Activated CD8-positive, alpha-beta memory T cell treated with anti-CD3 and anti-CD28 coated beads for 36 hours (primary cell): ENCODE data around the gene ANKRD34A. TPM values are rescaled to one million over a fixed set of nuclear protein-coding genes. Genes with fewer than 3 reads are reported as not detected.

Experiments used
- CTCF ChIA-PET: fragments of 350-600 bp; sonication (Branson Sonifier 250); formaldehyde crosslinking; loops from one replicate; lab custom pipeline; 2021; ENCODE audit warnings: antibody characterized with exemption; lab: Charles Lee
- POLR2A ChIA-PET: fragments of 350-600 bp; sonication (Branson Sonifier 250); formaldehyde crosslinking; loops from one replicate; lab custom pipeline; 2021; ENCODE audit warnings: antibody characterized with exemption; lab: Charles Lee
- total RNA-seq, 2 experiments: library from RNA; stranded (reverse); gene quantifications; one replicate each; pipeline ENCODE4 v1.2.3, GENCODE V29; 2021

The ANKRD34A gene
- total RNA-seq, 2 experiments from 2014 or later, result 10.0 to 13.2 TPM

DNA sequence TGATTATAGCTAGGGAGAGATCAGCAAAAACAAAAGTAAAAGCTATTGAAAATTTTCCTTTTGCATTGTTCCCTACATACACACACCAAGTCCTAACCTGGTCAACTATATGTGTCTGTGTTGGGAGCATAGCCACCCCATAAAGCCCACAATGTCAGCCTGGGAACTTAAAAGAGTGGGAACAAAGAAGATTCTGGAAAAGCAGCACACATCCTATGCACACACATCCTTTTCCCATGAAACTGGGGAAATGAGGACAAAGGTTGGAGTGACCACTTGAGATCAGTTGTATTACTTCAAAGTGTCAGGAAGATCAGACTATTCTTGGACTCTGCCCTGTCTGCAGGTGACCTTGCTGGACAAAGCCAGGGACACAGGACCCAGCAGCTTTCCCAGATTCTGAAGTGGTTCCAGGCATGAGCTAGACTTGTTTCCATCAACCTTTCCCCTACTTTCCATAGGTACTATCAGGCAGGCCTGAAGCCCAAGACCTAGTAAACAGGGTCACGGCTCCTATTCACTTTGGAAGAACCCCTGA lies 16.2 kb upstream of the ANKRD34A start:
- ChIA-PET CTCF (interaction anchor here (1.1 to 8.7 kb wide), 8 partner anchors 8 to 135 kb away, joined by 3 to 161 read pairs (median 28); partner anchors contain the start of genes ANKRD34A, NUDT17, POLR3GL and TXNIP), POLR2A (interaction anchor here (0.6 to 3.7 kb wide), 9 partner anchors 8 to 123 kb away, joined by 3 to 28 read pairs (median 6); partner anchors contain the start of genes ANKRD34A, POLR3GL and TXNIP)

DNA sequence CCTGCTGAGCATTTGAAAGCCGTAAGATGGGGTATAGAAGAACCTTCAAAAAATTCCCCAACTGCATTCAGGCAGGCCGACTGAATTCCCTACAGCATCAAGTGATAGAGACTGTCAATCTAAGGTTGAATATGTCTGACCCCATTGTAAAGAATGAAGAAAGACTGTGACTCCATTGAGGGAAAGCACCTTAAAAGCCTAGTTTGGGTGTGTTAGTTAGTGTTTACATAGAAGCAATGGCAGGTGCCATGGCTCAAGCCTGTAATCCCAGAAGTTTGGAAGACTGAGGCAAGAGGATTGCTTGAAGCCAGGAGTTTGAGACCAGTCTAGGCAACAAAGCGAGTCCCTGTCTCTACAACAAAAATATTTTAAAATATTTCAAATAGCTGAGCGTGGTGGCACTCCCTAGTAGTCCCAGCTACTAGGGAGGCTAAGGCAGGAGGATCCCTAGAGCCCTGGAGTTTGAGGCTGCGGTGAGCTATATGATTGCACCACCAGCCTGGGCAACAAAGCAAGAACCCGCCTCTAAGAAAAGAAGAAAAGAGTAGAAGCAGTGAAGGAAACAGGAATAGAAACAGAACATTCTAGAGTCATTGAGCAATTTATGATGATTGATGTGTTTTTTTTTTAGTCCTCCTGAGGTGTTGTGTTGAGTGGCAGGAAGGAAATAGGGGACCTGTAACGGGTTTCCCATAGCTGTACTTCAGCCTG lies 15.5 kb upstream of the ANKRD34A start:
- ChIA-PET CTCF (interaction anchor here (1.1 to 8.7 kb wide), 10 partner anchors 9 to 134 kb away, joined by 3 to 161 read pairs (median 18); partner anchors contain the start of genes ANKRD34A, NUDT17, POLR3GL and TXNIP), POLR2A (interaction anchor here (0.6 to 3.7 kb wide), 12 partner anchors 9 to 122 kb away, joined by 3 to 28 read pairs (median 6); partner anchors contain the start of genes ANKRD34A, POLR3GL and TXNIP)

DNA sequence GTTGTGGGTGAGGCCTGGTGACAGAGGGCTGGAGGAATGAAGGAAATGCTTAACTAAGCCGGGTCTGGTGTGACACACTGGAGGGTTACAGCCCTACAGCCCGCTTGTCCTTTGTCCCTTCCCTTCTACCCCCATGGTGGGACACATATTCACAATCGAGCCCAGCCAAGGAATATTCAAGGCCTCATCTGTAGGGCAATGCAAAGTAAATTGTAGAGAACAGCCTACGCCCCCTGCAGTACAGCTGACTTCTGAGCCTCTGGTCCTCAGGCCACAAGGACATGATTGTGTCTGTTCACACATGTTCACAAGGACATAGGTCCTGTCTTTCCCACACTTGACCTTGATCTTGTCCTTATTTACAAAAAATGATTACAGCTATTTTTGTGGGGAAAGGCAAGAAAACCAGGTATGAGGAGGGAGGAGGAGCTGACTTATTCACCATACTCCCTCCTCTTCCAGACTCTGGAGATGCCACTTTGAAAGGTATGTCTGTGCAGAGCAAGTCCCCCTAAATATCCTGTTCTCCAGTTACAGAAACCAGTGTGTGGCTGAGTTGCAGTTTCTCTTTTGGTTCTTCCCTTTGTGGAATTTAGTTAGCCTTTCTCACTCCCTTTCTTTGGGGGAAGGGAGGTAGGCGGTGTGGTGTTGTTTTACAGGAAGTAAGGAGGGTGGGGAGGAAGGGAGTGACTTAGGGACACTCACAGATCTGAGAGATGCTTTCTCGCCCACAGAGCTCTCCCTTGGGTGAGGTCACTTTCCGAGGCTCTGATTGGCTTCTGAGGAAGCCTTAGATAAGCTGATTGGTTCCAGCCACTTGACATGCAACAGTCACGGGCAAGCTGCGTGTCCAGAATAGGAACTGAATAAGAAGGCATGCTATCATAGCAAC lies 14.7 kb upstream of the ANKRD34A start:
- ChIA-PET POLR2A (interaction anchor here (1.0 to 3.7 kb wide), 12 partner anchors 10 to 121 kb away, joined by 3 to 28 read pairs (median 6); partner anchors contain the start of genes ANKRD34A, POLR3GL and TXNIP), CTCF (interaction anchor here (1.1 to 8.7 kb wide), 14 partner anchors 8 to 134 kb away, joined by 3 to 161 read pairs (median 10); partner anchors contain the start of genes ANKRD34A, NUDT17, PEX11B and POLR3GL)

DNA sequence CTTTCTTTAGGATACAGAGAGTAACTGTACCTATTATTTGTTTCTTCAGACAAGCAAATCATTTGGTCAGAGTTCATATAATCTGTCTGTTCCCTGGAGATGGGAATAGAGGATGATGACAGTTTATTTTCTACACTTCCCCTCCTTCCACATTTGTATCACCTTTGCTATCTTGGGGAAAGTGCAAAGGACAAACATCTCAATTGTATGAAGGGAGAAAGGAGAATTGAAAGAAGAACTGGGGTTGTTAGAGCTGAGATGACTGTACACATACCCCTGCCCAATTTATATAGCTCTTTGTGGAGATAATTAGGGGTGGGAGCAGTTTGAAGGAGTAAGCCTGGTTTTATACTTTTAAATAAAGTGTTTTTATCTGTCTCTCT lies 14.1 kb upstream of the ANKRD34A start:
- POLR2A ChIA-PET, result interaction anchor here (1.0 to 3.7 kb wide), 8 partner anchors 14 to 73 kb away, joined by 3 to 28 read pairs (median 6); partner anchors contain the start of gene TXNIP
- CTCF ChIA-PET, result interaction anchor here (1.1 to 8.7 kb wide), 16 partner anchors 9 to 133 kb away, joined by 4 to 161 read pairs (median 9); partner anchors contain the start of genes ANKRD34A, LIX1L, NUDT17 and PEX11B

DNA sequence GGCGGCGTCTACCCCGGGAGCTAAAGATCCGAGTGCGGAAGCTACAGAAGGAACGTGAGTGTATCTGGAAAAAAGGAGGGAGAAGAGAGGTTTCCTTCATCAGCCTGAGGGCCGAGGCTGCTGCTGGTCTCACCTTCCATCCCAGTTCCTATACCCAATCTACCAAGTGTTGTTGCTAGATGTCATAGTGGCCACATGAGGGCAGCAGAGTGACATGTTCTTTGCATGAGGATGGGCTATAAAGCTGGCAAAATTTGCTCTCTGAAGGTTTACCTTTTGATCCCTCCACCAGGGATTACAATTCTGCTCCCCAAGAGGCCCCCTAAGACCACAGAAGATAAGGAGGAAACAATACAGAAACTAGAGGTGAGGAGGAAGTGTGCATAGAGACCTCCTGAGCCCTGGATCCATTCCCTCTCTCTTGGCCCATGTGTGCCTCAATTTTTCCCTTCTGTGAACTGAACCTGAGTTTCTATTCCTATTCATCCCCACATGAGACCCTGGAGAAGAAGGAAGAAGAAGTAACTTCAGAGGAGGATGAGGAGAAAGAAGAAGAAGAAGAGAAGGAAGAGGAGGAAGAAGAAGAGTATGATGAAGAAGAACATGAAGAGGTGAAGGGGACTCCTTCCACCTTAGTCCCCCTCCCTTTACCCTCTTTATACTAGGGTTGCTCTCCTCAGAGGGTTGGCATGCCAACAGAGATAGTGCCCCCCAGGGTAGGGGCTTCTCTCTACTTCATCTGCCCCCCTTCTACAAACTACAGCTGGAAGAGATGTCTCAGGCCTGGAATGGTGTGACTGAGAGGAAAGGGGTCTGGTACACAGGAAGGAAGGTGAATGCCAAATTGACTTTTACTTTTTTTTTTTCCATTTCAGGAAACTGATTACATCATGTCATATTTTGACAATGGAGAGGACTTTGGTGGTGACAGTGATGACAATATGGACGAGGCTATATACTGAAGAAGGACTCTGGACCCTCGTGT lies 13.4 kb upstream of the ANKRD34A start:
- ChIA-PET POLR2A (interaction anchor here (0.5 to 3.7 kb wide), 8 partner anchors 15 to 74 kb away, joined by 3 to 28 read pairs (median 6); partner anchors contain the start of gene TXNIP), CTCF (interaction anchor here (0.7 to 8.7 kb wide), 22 partner anchors 9 to 149 kb away, joined by 3 to 161 read pairs (median 6); partner anchors contain the start of genes ANKRD34A, LIX1L, NUDT17 and PEX11B)

DNA sequence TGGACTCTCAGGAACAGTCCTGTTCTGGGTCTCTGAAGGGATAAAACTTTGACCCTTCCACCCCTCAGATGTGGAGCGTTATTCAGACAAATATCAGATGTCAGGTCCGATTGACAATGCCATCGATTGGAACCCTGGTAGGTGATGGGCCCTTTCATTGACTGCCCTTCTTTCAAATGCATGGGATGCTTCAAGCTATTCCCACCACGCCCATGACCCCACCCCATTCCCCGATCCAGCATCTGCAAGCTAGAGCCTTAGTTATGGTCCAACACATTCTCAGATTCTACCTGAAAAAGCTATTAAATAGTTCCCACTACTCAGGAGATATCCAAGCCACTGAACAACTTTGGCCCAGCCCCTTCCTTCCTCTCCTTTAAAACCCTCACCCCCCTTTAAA lies 12.6 kb upstream of the ANKRD34A start:
- POLR2A ChIA-PET, result interaction anchor here (0.5 to 1.0 kb wide), 2 partner anchors 29 to 30 kb away, joined by 3 to 4 read pairs; no protein-coding TSS in a partner anchor
- CTCF ChIA-PET, result interaction anchor here (0.7 to 8.7 kb wide), 18 partner anchors 12 to 149 kb away, joined by 3 to 161 read pairs (median 8); partner anchors contain the start of genes ANKRD34A, LIX1L, PIAS3 and POLR3GL

DNA sequence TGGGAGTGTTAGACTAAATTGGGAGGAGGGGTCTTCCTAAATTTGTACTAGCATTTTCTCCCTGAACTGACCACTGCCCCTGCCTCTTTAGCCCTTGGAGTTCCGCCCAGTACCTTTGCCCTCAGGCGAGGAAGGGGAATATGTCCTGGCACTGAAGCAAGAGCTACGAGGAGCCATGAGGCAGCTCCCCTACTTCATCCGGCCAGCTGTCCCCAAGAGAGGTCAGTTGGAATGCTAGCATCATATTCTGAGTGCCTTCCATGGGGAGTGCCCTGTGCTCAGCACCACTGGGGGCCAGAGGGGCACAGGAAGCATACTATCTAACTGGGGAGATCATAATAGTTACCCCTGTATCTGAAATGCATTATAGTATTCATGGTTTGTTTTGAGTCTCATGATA lies 10.8 kb upstream of the ANKRD34A start:
- ChIA-PET CTCF (interaction anchor here (8.7 kb wide), 1 partner anchor 35 kb away, joined by 161 read pairs; no protein-coding TSS in a partner anchor), POLR2A (no interaction called here)

DNA sequence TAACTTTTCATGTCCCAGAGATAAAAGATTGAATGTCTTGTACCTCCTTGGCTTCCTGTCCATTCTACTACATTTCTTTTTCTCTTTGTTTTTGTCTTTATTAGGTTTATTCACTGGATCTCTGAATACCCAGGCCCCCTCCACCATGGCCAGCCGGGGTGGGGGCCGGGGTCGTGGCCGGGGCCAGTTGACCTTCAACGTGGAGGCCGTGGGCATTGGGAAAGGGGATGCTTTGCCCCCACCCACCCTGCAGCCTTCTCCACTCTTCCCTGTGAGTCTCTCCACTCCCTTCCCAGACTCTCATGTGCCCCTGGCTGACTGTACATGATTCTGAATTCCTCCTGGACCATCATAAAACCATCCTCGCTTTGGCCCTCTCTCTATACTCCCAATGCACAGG lies 10.3 kb upstream of the ANKRD34A start:
- CTCF ChIA-PET, result interaction anchor here (8.7 kb wide), 1 partner anchor 35 kb away, joined by 161 read pairs; no protein-coding TSS in a partner anchor
- POLR2A ChIA-PET, result no interaction called here

DNA sequence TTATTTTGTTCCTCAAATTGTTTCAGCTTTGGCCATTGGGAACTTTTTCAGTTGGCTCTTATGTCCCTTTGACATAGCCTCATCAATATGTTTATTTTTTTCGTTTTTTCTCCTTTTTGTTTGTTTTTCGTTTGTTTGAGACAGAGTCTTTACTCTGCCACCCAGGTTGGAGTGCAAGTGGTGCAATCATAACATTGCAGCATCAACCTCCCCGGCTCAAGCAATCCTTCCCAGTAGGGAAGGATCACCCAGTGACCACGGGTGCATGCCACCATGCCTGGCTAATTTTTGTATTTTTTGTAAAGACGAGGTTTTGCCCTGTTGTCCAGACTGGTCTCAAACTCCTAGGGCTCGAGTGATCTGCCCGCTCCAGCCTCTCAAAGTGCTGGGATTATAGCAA lies 8.2 kb upstream of the ANKRD34A start:
- POLR2A ChIA-PET, result no interaction called here

DNA sequence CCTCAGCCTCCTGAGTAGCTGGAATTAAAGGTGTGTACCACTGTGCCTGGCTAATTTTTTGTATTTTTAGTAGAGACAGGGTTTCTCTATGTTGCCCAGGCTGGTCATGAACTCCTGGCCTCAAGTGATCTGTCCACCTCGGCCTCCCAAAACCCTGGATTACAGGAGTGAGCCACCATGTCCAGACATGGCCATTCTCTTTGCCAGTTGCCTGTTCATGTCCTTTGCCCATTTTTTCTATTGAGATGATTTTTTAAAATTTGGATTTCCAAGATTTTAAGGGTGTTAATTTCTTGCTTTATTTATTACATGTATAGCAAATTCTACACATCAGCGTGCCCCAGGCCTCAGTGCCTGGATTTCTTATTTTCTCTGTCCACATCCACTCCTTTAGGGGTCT lies 2.9 kb upstream of the ANKRD34A start:
- ChIA-PET POLR2A (interaction anchor here (0.5 to 0.7 kb wide), 2 partner anchors 70 to 122 kb away, joined by 3 read pairs; partner anchors contain the start of gene NUDT17), CTCF (interaction anchor here (1.3 to 7.0 kb wide), 2 partner anchors 11 to 65 kb away, joined by 3 to 47 read pairs; no protein-coding TSS in a partner anchor)

More for the DNA sequence above, 8.2 kb upstream of the ANKRD34A start:
- CTCF ChIA-PET, result interaction anchor here (0.7 to 1.5 kb wide), 3 partner anchors 34 to 39 kb away, joined by 3 to 4 read pairs (median 3); no protein-coding TSS in a partner anchor

DNA sequence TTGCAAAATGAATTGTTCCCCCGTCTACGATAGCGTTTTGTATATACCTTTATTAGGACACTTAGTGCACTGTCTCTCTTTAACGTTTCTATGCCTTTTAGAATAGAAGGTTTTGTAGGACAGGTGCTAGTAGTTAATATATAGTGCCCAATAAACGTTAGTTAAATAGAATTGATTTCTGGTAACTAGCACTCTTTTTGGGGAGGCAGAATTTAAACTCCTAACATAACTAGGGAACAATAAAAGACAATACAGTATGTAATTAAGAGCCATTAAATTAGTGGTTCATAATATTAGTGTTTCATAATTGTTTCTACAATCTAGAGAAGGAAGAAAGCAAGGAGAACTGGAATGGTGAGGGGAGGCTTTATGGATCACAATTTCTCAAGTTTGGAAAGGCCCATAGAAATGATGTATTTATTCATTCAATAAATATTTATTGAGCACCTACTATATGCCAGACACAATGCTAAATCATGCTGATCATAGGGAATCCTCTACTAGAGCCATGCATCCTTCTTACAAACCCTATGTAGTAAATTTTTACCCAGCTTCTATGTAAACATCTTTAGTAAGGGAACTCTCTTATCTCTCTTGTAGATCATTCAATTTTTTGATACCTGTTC lies 857 bp upstream of the ANKRD34A start:
- ChIA-PET CTCF (interaction anchor here (1.2 to 7.0 kb wide), 5 partner anchors 13 to 47 kb away, joined by 3 to 47 read pairs (median 4); partner anchors contain the start of gene RBM8A), POLR2A (interaction anchor here (0.6 to 2.8 kb wide), 9 partner anchors 15 to 87 kb away, joined by 3 to 33 read pairs (median 4); partner anchors contain the start of gene RBM8A)

DNA sequence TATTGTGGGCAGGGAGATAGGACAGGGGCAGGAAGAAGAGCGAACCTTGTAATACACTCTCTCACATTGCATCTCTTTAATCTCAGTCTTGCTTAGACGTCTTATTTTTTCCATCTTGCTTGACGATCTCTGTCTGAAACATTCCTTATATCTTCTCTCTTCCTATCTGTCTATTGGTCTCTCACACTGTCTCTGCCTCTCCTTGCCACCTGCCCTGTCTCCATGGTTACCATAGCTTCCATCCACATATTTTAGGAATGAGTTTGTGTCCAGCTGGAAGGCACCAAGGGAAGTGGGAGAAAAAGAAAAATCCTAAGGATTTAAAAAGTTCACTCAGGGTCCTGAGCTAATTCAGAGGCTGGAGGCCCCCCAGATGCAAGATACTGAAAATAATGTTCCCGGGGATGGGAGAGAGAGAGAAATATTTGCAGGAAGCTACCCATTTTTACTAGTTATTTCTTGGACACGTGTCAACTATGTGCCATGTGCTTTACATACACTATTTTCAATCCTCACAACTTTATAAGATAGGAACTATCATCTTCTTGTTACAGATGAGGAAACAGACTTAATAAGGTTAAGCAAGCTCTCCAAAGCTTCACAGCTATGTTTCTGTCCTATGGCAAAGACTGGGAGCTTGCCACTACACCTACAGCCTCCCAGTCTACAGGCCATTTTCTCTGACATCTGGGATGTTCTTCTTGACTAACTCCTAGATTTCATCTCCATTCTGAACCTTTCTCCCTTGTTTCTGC lies 933 bp downstream of the ANKRD34A start:
- CTCF ChIA-PET, result interaction anchor here (0.7 to 7.0 kb wide), 6 partner anchors 14 to 117 kb away, joined by 3 to 47 read pairs (median 4); partner anchors contain the start of genes NUDT17 and RBM8A
- POLR2A ChIA-PET, result interaction anchor here (0.9 to 2.8 kb wide), 10 partner anchors 15 to 104 kb away, joined by 3 to 33 read pairs (median 6); partner anchors contain the start of genes PEX11B, PIAS3 and RBM8A

DNA sequence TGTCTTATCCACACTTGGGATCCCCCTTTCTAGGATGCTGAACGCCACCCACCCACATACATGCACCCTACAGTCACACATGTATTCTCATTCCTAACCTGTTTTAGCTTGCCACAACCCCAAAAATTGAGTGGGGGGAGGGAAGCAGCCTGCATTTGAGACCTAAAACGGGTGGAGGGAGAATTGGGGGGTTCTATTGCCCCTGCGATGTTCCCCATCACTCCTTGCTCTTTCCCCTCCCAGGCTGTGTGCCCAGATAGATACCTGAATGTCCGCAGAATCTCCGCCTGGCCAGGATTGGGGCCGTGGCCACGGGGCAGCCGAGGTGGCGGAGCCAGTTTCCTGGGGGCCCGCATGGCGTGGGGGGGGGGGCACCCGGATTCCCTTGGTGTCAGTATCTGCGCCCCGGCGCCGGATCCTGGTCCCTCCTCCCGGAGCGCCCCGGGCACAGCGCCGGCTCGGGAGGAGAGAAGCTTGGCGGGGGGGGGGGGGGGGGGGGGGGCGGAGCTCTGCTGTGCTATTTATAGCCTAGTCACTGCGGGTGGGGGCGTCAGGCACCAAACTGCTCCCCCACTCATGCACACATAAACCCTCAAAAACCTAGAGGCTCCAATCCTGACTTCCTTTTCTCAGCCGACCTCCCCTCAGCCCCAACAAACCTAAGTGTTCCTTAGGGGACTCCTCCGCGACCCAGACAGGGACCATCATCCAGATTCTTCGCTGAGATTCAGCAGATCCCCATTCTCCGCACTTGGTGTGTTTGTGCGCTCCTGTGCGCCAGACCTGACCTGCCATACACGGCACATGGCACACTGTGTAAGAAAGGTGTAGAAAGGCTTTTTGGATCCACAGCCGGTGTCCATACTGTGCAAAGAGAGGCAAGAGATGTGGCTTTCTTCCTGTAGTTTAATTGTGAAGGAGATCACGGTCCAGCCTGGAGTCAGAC lies 1.9 kb downstream of the ANKRD34A start:
- CTCF ChIA-PET, result interaction anchor here (0.6 to 7.0 kb wide), 7 partner anchors 16 to 116 kb away, joined by 3 to 47 read pairs (median 4); partner anchors contain the start of genes NUDT17 and RBM8A
- POLR2A ChIA-PET, result interaction anchor here (0.7 to 2.8 kb wide), 11 partner anchors 16 to 117 kb away, joined by 3 to 33 read pairs (median 5); partner anchors contain the start of genes NUDT17, PIAS3, RBM8A and TXNIP
